ENCODE results near the gene CRYBB2.

Gene CRYBB2

GRCh38 chr22:25192406-25192805 lies 27.0 kb upstream of the CRYBB2 start:
- TF ChIP-seq FOXP2 (optimal IDR thresholded peaks at IDR 0.05; ENCODE audit: borderline replicate concordance, extremely low read depth, extremely low read length, insufficient read depth) (no peak), TAF1 (IDR thresholded peaks at IDR 0.05; ENCODE audit: borderline replicate concordance, insufficient read depth, low read length) (no peak), SIN3A (IDR thresholded peaks at IDR 0.05; ENCODE audit: borderline replicate concordance, insufficient read depth, low read length) (no peak), REST (IDR thresholded peaks at IDR 0.05; ENCODE audit: insufficient read depth in 1 of 2, low read depth in 2 of 2, low read length in 2 of 2) (no peak), POLR2AphosphoS5 (IDR thresholded peaks at IDR 0.05; ENCODE audit: low read depth, low read length) (no peak)

DNA sequence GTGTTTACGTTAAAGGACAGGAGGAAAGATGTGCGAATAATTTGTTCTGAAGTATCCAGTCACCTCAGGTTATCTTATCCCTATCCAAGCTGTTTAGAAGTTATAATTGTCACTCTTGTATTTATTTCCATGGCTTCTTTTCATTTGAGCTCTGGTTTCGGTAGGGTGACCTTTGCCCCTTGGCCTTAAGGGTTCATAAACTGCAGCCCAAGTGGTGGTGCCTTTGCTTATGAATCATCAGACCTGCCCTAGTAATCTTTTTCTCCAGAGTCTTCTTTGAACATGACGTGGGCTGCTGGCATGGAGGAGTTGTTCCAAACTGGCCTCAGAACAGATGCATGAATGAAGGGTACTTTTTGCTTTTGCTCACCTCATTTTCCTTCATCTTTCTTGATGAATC lies 26.3 kb upstream of the CRYBB2 start:
- no peak for TF ChIP-seq REST (IDR thresholded peaks at IDR 0.05; ENCODE audit: insufficient read depth in 1 of 2, low read depth in 2 of 2, low read length in 2 of 2)
- no peak for TF ChIP-seq TAF1 (IDR thresholded peaks at IDR 0.05; ENCODE audit: borderline replicate concordance, insufficient read depth, low read length)
- TF ChIP-seq FOXP2 (optimal IDR thresholded peaks at IDR 0.05; ENCODE audit: borderline replicate concordance, extremely low read depth, extremely low read length, insufficient read depth): no peak
- no peak for TF ChIP-seq POLR2AphosphoS5 (IDR thresholded peaks at IDR 0.05; ENCODE audit: low read depth, low read length)
- no peak for TF ChIP-seq SIN3A (IDR thresholded peaks at IDR 0.05; ENCODE audit: borderline replicate concordance, insufficient read depth, low read length)

GRCh38 chr22:25193548-25193947 lies 25.9 kb upstream of the CRYBB2 start:
- peak; percentile 88 to 95 for TF ChIP-seq REST (IDR thresholded peaks at IDR 0.05; ENCODE audit: insufficient read depth in 1 of 2, low read depth in 2 of 2, low read length in 2 of 2)
- TF ChIP-seq POLR2AphosphoS5 (IDR thresholded peaks at IDR 0.05; ENCODE audit: low read depth, low read length): no peak

GRCh38 chr22:25196326-25196725 lies 23.1 kb upstream of the CRYBB2 start:
- no peak for TF ChIP-seq FOXP2 (optimal IDR thresholded peaks at IDR 0.05; ENCODE audit: borderline replicate concordance, extremely low read depth, extremely low read length, insufficient read depth)

DNA sequence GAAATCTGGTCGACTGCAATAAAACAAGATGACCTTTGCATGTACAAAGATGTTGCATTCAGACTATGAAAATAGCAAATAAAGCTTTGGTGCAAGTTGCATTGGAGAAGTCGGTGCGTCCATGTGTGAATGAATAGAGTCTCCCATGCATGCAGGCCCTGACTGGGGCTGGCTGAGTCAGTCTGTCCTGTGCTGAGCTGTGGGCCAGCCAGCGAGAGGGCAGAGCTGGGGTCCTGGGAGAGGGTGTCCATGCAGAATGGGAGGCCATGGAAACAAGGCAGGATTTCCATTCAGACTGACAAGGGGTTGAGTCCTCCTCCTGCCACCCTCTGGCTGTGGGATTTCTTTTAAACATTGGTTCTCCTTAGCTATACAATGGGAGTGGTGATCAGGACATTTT lies 22.1 kb upstream of the CRYBB2 start:
- no peak for TF ChIP-seq SIN3A (IDR thresholded peaks at IDR 0.05; ENCODE audit: borderline replicate concordance, insufficient read depth, low read length)

- no peak for TF ChIP-seq SIN3A (IDR thresholded peaks at IDR 0.05; ENCODE audit: borderline replicate concordance, insufficient read depth, low read length)
- TF ChIP-seq FOXP2 (optimal IDR thresholded peaks at IDR 0.05; ENCODE audit: borderline replicate concordance, extremely low read depth, extremely low read length, insufficient read depth): no peak
- TF ChIP-seq POLR2AphosphoS5 (IDR thresholded peaks at IDR 0.05; ENCODE audit: low read depth, low read length): no peak
- no peak for TF ChIP-seq REST (IDR thresholded peaks at IDR 0.05; ENCODE audit: insufficient read depth in 1 of 2, low read depth in 2 of 2, low read length in 2 of 2)
- no peak for TF ChIP-seq TAF1 (IDR thresholded peaks at IDR 0.05; ENCODE audit: borderline replicate concordance, insufficient read depth, low read length)
Observed at GRCh38 chr22:25199731-25200520, 19.5 kb upstream of the CRYBB2 start, which contains the start of gene CRYBB3. TSS of gene CRYBB3 (plus strand) at chr22:25199858. CDS start at chr22:25201397, 1,539 bp downstream.
